HG02642 (cell line): Measurements from ENCODE around the gene ELMOD3.

Experiments
- ATAC-seq: cut with Tn5 transposase; IDR thresholded peaks from one replicate; pipeline ENCODE4 v1.9.1; 2021; ENCODE audit warnings: mild to moderate bottlenecking; ENCODE audit not compliant: unreplicated experiment, poor library complexity

The ELMOD3 gene

DNA sequence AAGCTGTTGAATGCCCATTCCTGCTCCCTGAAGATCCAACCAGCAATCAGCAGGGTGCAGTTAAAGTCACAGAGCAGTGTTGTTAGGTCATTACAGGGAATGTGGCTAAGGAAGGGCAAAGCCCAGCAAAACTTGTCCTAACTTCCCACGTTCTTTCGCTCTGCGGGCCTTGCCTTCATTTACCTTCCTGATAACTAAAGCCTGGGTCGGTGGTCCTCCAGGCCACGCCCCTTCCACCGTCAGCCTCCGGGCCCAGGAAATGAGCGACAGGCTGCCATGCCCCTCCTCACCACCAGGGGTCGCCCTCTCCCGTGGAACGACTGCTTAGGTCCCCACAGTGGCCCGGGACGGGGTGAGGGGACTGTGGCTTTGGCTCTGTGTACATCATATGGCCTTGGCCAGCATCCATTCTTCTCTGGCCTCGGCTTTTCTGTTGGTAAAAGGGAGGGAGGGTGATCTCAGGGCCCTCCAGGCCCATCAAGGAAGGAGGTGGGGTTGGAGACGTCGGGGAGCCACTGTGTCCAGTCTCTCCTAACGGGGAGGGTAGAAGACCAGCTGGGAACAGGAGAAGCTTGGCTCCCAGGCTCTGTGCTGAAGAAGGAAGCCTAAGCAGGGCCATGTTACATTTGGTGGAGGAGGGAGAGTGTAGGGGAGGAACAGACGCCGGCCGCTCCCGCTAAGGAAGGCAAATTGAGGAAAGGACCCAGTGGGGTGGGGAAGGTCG is 66.1 kb downstream of the ELMOD3 start:
- ATAC-seq: peak; percentile 57

- ATAC-seq: no peak
Observed at GRCh38 chr2:85421260-85422071, 66.9 kb downstream of the ELMOD3 start.

- ATAC-seq: no peak
Observed at GRCh38 chr2:85422072-85422457, 67.5 kb downstream of the ELMOD3 start.

GRCh38 chr2:85423525-85423924 is 69.0 kb downstream of the ELMOD3 start:
- no peak for ATAC-seq

DNA sequence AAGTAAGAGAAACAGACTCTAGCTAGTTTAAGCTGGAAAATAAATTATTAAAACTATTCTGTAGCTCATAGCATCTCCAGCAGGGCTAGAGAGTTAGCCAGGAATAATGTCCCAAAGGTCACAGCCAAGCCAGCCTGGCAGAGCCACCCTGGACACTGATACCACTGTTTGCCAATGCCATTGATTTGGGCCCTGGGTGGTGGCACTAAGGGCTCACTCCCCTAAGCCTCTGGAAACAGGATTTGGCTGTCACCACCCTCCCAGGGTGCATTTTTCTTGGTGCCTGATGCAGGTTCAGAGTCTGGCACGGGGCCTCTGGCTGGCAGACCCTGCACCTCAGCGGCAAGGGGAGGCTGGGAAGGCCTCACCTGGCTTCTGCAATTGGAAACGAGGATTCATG is 71.0 kb downstream of the ELMOD3 start:
- ATAC-seq: no peak

- ATAC-seq: no peak
Observed at GRCh38 chr2:85427300-85427835, 72.8 kb downstream of the ELMOD3 start.

DNA sequence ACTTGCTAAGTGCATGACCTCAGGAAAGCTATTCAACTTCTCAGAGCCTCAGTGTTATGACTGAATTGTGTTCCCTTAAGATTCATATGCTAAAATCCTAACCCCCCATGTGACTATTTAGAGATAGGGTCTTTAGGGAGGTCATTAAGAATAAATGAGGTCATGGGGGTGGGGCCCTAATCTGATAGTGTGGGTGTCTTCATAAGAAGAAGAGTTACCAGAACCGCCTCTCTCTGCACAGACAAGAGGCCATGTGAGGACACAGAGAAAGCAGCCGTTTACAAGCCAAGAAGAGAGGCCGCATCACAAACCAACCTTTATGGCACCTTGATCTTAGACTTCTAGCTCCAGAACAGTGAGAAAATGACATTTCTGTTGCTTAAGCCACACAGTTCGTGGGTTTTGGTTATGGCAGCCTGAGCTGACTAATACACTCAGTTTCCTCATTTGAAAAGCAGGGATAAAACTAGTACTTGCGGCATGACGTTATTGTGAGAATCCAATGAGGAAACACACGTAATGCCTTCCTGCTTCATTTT is 73.8 kb downstream of the ELMOD3 start:
- ATAC-seq: no peak

GRCh38 chr2:85429213-85429923 is 74.8 kb downstream of the ELMOD3 start:
- no peak for ATAC-seq

DNA sequence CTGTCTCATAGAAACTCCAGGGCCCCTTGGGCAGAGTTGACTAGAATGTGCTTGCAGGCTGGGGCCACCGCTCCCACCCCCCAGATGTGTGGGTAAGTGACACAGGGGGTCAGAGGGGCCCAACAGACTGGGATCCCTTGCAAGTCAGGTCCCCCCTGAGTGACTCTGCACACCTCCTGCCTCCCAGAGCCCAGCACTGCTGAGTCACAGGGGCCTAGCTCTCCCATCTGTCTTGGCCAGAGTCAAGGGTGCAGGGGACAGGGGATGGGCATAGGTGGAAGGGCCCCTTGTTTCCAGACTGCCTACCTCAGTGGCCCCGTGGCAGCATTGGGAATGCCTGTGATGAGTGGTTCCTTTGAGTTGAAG is 75.3 kb downstream of the ELMOD3 start:
- no peak for ATAC-seq

GRCh38 chr2:85430752-85431569 is 76.4 kb downstream of the ELMOD3 start:
- ATAC-seq: no peak

GRCh38 chr2:85431570-85432205 is 77.1 kb downstream of the ELMOD3 start:
- no peak for ATAC-seq

DNA sequence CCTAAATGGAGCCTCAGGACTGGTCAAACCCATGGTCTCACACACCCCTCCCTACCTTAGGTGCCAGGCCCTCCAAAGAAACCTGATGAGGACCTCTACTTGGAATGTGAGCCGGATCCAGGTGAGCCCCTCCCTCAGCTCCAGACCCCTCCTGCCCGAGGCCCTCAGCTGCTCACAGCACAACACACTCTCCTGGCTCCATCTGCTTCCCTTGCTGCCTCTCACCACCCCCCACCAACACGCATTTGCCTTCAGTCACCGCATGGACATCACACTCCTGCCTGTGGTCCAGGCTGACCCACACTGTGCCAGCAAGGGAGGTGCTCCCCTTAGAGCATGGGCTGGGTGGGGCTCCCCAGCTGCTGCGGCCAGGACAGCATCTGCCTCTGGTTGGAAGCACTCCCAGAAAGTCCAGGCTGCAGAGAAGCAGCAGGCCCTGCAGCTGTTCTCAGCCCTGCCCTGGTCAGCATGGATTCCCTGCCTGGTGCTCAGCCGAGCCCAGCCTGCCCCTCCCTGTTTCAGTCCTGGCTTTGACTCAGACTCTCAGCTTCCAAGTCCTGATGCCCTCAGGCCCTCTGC is 79.0 kb downstream of the ELMOD3 start:
- ATAC-seq: no peak

- ATAC-seq: no peak
Observed at GRCh38 chr2:85434696-85435095, 80.1 kb downstream of the ELMOD3 start.

- ATAC-seq: no peak
Observed at GRCh38 chr2:85435220-85435958, 80.8 kb downstream of the ELMOD3 start.

GRCh38 chr2:85435981-85436835 is 81.6 kb downstream of the ELMOD3 start:
- no peak for ATAC-seq

GRCh38 chr2:85436836-85437487 is 82.4 kb downstream of the ELMOD3 start:
- ATAC-seq: no peak
